ENCODE measurements around the gene FAM221A. TPM values are rescaled to one million over a fixed set of nuclear protein-coding genes. Genes with fewer than 3 reads are reported as not detected.

The FAM221A gene
- total RNA-seq, 1 donor from 2014 or later, result 2.9 TPM

- no peak for TF ChIP-seq CTCF (IDR thresholded peaks at IDR 0.05; ENCODE audit: borderline replicate concordance)
- Histone ChIP-seq H3K4me3 (no peak overlapping the region), H3K9me3 (replicated peaks) (peaks cover 45% of the 10 kb centered on the region), H3K4me1 (no peaks in the 10 kb centered on the region), H3K27me3 (ENCODE audit: low read depth) (no peaks in the 10 kb centered on the region), H3K27ac (replicated peaks) (no peak overlapping the region), H3K36me3 (no peaks in the 10 kb centered on the region)
- no peak for DNase-seq
- intact Hi-C loops (cut with micrococcal nuclease), result no loop called here
These were observed 24.6 kb upstream of the FAM221A start for GRCh38 chr7:23655433-23655832.

- Histone ChIP-seq H3K36me3 (no peaks in the 10 kb centered on the region), H3K27ac (replicated peaks) (no peak overlapping the region), H3K9me3 (replicated peaks) (peaks cover 30% of the 10 kb centered on the region), H3K27me3 (ENCODE audit: low read depth) (no peaks in the 10 kb centered on the region), H3K4me3 (no peak overlapping the region), H3K4me1 (no peaks in the 10 kb centered on the region)
- TF ChIP-seq CTCF (IDR thresholded peaks at IDR 0.05; ENCODE audit: borderline replicate concordance), result no peak
- intact Hi-C loops (cut with micrococcal nuclease), result no loop called here
- no peak for DNase-seq
These were observed 21.1 kb upstream of the FAM221A start for GRCh38 chr7:23658831-23659427.

- no peak for DNase-seq
- Histone ChIP-seq H3K4me1 (no peaks in the 10 kb centered on the region), H3K36me3 (no peaks in the 10 kb centered on the region), H3K27ac (replicated peaks) (no peak overlapping the region), H3K4me3 (no peak overlapping the region), H3K9me3 (replicated peaks) (peaks cover 14% of the 10 kb centered on the region), H3K27me3 (ENCODE audit: low read depth) (no peaks in the 10 kb centered on the region)
- intact Hi-C loops (cut with micrococcal nuclease), result no loop called here
- TF ChIP-seq CTCF (IDR thresholded peaks at IDR 0.05; ENCODE audit: borderline replicate concordance), result no peak
These were observed 18.6 kb upstream of the FAM221A start for GRCh38 chr7:23661385-23661784.

GRCh38 chr7:23662124-23662983 is 17.6 kb upstream of the FAM221A start:
- no peak for DNase-seq

GRCh38 chr7:23662984-23663313 is 17.1 kb upstream of the FAM221A start:
- H3K4me1 ChIP-seq, result no peaks in the 10 kb centered on the region
- no peak overlapping the region for H3K4me3 ChIP-seq
- no peak for TF ChIP-seq CTCF (IDR thresholded peaks at IDR 0.05; ENCODE audit: borderline replicate concordance)
- intact Hi-C loops (cut with micrococcal nuclease), result no loop called here
- no peaks in the 10 kb centered on the region for H3K27me3 ChIP-seq (ENCODE audit: low read depth)
- no peak overlapping the region for H3K27ac ChIP-seq (replicated peaks)
- no peaks in the 10 kb centered on the region for H3K36me3 ChIP-seq
- DNase-seq, result no peak
- H3K9me3 ChIP-seq (replicated peaks), result peaks cover 14% of the 10 kb centered on the region

More at GRCh38 chr7:23662124-23662983, 17.6 kb upstream of the FAM221A start:
- Histone ChIP-seq H3K36me3 (no peaks in the 10 kb centered on the region), H3K27ac (replicated peaks) (no peak overlapping the region), H3K27me3 (ENCODE audit: low read depth) (no peaks in the 10 kb centered on the region), H3K9me3 (replicated peaks) (peaks cover 14% of the 10 kb centered on the region), H3K4me1 (no peaks in the 10 kb centered on the region), H3K4me3 (no peak overlapping the region)
- no peak for TF ChIP-seq CTCF (IDR thresholded peaks at IDR 0.05; ENCODE audit: borderline replicate concordance)
- intact Hi-C loops (cut with micrococcal nuclease), result no loop called here
